OCI-LY3 (cell line): Measurements from ENCODE around the gene SEPHS1.
"Not testable (repeated sequence)": the region's sequence is repeated elsewhere in the genome, so short reads cannot be mapped to it uniquely, and the experiment has no call there.

Experiments used
- H2AFZ ChIP-seq: fragments of 200-600, 300-600 bp; shearing (Covaris generic); 2 replicates; pipeline ENCODE4 v1.6.0; 2014; ENCODE audit warnings: antibody characterized with exemption, low read depth, low read length
- H3K27ac ChIP-seq: fragments of 200-600, 300-600 bp; sonication (generic); 2 replicates; pipeline ENCODE4 v1.5.1; 2014; ENCODE audit warnings: mild to moderate bottlenecking, low read length, moderate library complexity, mixed read lengths
- H3K27me3 ChIP-seq: fragments of 200-600, 300-600 bp; sonication (generic); 2 replicates; pipeline ENCODE4 v1.6.1; 2014; ENCODE audit warnings: low read depth, low read length, mixed read lengths
- H3K36me3 ChIP-seq: fragments of 200-600, 300-600 bp; sonication (generic); replicated peaks from 2 replicates; pipeline ENCODE3; 2014; ENCODE audit warnings: low read depth, low read length, mixed read lengths
- H3K4me1 ChIP-seq: fragments of 300-600, 200-600 bp; sonication (generic); 2 replicates; pipeline ENCODE4 v1.6.1; 2014; ENCODE audit warnings: low read length, mixed read lengths
- H3K4me2 ChIP-seq: fragments of 200-600, 300-600 bp; sonication (generic); 2 replicates; pipeline ENCODE4 v1.6.1; 2014; ENCODE audit warnings: low read length, mixed read lengths
- H3K4me3 ChIP-seq: fragments of 300-600, 200-600 bp; sonication (generic); 2 replicates; pipeline ENCODE4 v1.5.1; 2014; ENCODE audit warnings: antibody characterized with exemption, mild to moderate bottlenecking, low read length, moderate library complexity
- H3K79me2 ChIP-seq: fragments of 300-600, 200-600 bp; shearing (Covaris generic); 2 replicates; pipeline ENCODE4 v1.6.1; 2014; ENCODE audit warnings: mild to moderate bottlenecking, low read length, mixed read lengths
- H3K9ac ChIP-seq: fragments of 300-600, 200-600 bp; shearing (Covaris generic); 2 replicates; pipeline ENCODE4 v1.6.0; 2014; ENCODE audit warnings: mild to moderate bottlenecking, low read length, moderate library complexity
- H3K9me3 ChIP-seq: fragments of 200-600, 300-600 bp; shearing (Covaris generic); 2 replicates; pipeline ENCODE4 v1.6.1; 2014; ENCODE audit warnings: low read length, mixed read lengths; ENCODE audit not compliant: insufficient read depth
- H4K20me1 ChIP-seq: fragments of 200-600, 300-600 bp; sonication (generic); 2 replicates; pipeline ENCODE4 v1.6.1; 2016; ENCODE audit warnings: low read length, mixed read lengths; ENCODE audit not compliant: insufficient read depth
- CTCF ChIP-seq: fragments of 200-600, 300-600 bp; sonication (generic); IDR thresholded peaks from 2 replicates; pipeline ENCODE4 v1.5.1; 2014; ENCODE audit warnings: antibody characterized with exemption, low read length, low read depth
- EZH2phosphoT487 ChIP-seq: fragments of 200-600 bp; shearing (Covaris generic); IDR thresholded peaks from 2 replicates; pipeline ENCODE4 v1.6.1; 2018; ENCODE audit warnings: antibody characterized with exemption, mixed run types, low read depth

SEPHS1 gene

GRCh38 chr10:13386021-13386420, 37.9 kb upstream of the SEPHS1 start:
- TF ChIP-seq EZH2phosphoT487, result no peak
- TF ChIP-seq CTCF, result no peak
- Histone ChIP-seq H3K27ac (no peak overlapping the region), H3K36me3 (no peaks in the 10 kb centered on the region), H3K9me3 (no peaks in the 10 kb centered on the region), H3K27me3 (no peaks in the 10 kb centered on the region), H3K9ac (no peak overlapping the region), H2AFZ (no peak overlapping the region), H3K79me2 (no peaks in the 10 kb centered on the region), H4K20me1 (no peaks in the 10 kb centered on the region), H3K4me2 (no peak overlapping the region), H3K4me1 (peaks cover 4% of the 10 kb centered on the region; the same call in 1 of the 2 replicates), H3K4me3 (no peak overlapping the region)

GRCh38 chr10:13383399-13383761, 35.3 kb upstream of the SEPHS1 start:
- Histone ChIP-seq H3K4me2 (no peak overlapping the region), H3K27me3 (no peaks in the 10 kb centered on the region), H3K9ac (no peak overlapping the region), H3K79me2 (no peaks in the 10 kb centered on the region), H3K36me3 (no peaks in the 10 kb centered on the region), H3K9me3 (no peaks in the 10 kb centered on the region), H3K27ac (no peak overlapping the region), H3K4me3 (no peak overlapping the region), H3K4me1 (no peaks in the 10 kb centered on the region), H4K20me1 (no peaks in the 10 kb centered on the region), H2AFZ (no peak overlapping the region)
- TF ChIP-seq CTCF (no peak), EZH2phosphoT487 (no peak)

GRCh38 chr10:13382703-13383398, 34.8 kb upstream of the SEPHS1 start:
- H3K9ac ChIP-seq, result no peak overlapping the region
- H3K4me1 ChIP-seq, result no peaks in the 10 kb centered on the region
- no peak overlapping the region for H2AFZ ChIP-seq
- H3K27me3 ChIP-seq, result no peaks in the 10 kb centered on the region
- H3K9me3 ChIP-seq, result no peaks in the 10 kb centered on the region
- no peaks in the 10 kb centered on the region for H4K20me1 ChIP-seq
- no peaks in the 10 kb centered on the region for H3K36me3 ChIP-seq
- no peak overlapping the region for H3K4me2 ChIP-seq
- TF ChIP-seq EZH2phosphoT487 (no peak), CTCF (no peak)
- no peak overlapping the region for H3K4me3 ChIP-seq
- no peak overlapping the region for H3K27ac ChIP-seq
- H3K79me2 ChIP-seq, result no peaks in the 10 kb centered on the region

GRCh38 chr10:13379061-13379460, 31.0 kb upstream of the SEPHS1 start:
- H3K79me2 ChIP-seq, H3K36me3 ChIP-seq, H3K9ac ChIP-seq, H3K9me3 ChIP-seq, H3K27me3 ChIP-seq, H3K4me3 ChIP-seq, H3K27ac ChIP-seq, H4K20me1 ChIP-seq, H3K4me1 ChIP-seq, H3K4me2 ChIP-seq, H2AFZ ChIP-seq: not testable (repeated sequence)
